ENCODE results near the gene GNAQ. TPM values are rescaled to one million over a fixed set of nuclear protein-coding genes. Genes with fewer than 3 reads are reported as not detected.

The GNAQ gene
- total RNA-seq, 1 experiment from 2014 or later, result 48.6 TPM

GRCh38 chr9:78030296-78030552, 1.4 kb downstream of the GNAQ start:
- peaks cover 0 to 2% of the 10 kb centered on the region in 2 experiments; a peak in 2 of 5 replicates for H3K9me3 Mint-ChIP-seq
- no peak overlapping the region for H3K27ac ChIP-seq (ENCODE audit: insufficient read length, low read depth, low read length)
- H2BK12ac ChIP-seq (ENCODE audit: insufficient read length, low read depth, low read length), result no peak overlapping the region
- no peaks in the 10 kb centered on the region for H3K9me3 ChIP-seq (ENCODE audit: control insufficient read depth, low read depth, low read length)
- no peak overlapping the region for H2AFZ ChIP-seq (ENCODE audit: low read length)
- peak overlapping the region; percentile 86 to 95 for H3K4me3 Mint-ChIP-seq
- H3K4me2 ChIP-seq (ENCODE audit: insufficient read depth, insufficient read length, low read length), result peak overlapping the region; percentile 86
- H3K18ac ChIP-seq (ENCODE audit: insufficient read length, low read depth, low read length), result no peak overlapping the region
- WGBS (ENCODE audit: extremely low coverage, insufficient read length, low lambda C conversion rate), result no CpG with 5 or more reads among the region's 8 CpGs
- no peak overlapping the region for H2BK15ac ChIP-seq (ENCODE audit: low read depth, low read length)
- no peak overlapping the region for H4K91ac ChIP-seq (ENCODE audit: insufficient read length, low read depth, low read length)
- H3K79me1 ChIP-seq (ENCODE audit: insufficient read depth, low read depth, low read length, poor library complexity, severe bottlenecking), result no peaks in the 10 kb centered on the region
- no peak overlapping the region for H3K23ac ChIP-seq (ENCODE audit: insufficient read length, low read depth, low read length)
- H3T11ph ChIP-seq (ENCODE audit: low read length), result no peak overlapping the region
- no peak overlapping the region for H3K4ac ChIP-seq (ENCODE audit: low read depth, low read length)
- no peaks in the 10 kb centered on the region; a peak in 1 of 7 replicates for H3K36me3 Mint-ChIP-seq (ENCODE audit: insufficient read depth in 1 of 3, low read depth in 3 of 3)
- H3K23me2 ChIP-seq (ENCODE audit: insufficient read length, low read depth, low read length, poor library complexity, severe bottlenecking), result peaks cover 10% of the 10 kb centered on the region
- H3K79me2 ChIP-seq (ENCODE audit: insufficient read depth, low read length), result peaks cover 18% of the 10 kb centered on the region; the same call in 1 of the 2 replicates
- H3K27me3 Mint-ChIP-seq (ENCODE audit: low read depth), result peaks cover 2% of the 10 kb centered on the region; the same call in 1 of the 2 replicates
- no peak overlapping the region for H4K5ac ChIP-seq (ENCODE audit: insufficient read length, low read depth, low read length)
- H3K4me1 Mint-ChIP-seq, result peaks cover 45 to 48% of the 10 kb centered on the region in 2 experiments
- peak; percentile 48 for DNase-seq
- no peak overlapping the region for H2BK120ac ChIP-seq (ENCODE audit: low read depth, low read length, poor library complexity, severe bottlenecking)
- no peak overlapping the region for H4K8ac ChIP-seq (replicated peaks; ENCODE audit: insufficient read length, low read depth, low read length)
- H3K27me3 ChIP-seq (ENCODE audit: insufficient read depth, low read length), result no peaks in the 10 kb centered on the region
- H3K9ac ChIP-seq (ENCODE audit: extremely low read depth, insufficient read length, low read length), result peak overlapping the region; percentile 36
- no peak for TF ChIP-seq CTCF (conservative IDR thresholded peaks at IDR 0.05)
- no peaks in the 10 kb centered on the region for H4K20me1 ChIP-seq (ENCODE audit: control insufficient read depth, insufficient read depth, insufficient read length)
- no peak overlapping the region for H2BK5ac ChIP-seq (ENCODE audit: insufficient read length, low read length)
- H3K4me1 ChIP-seq (ENCODE audit: insufficient read depth, low read length), result peaks cover 7% of the 10 kb centered on the region
- no peak overlapping the region for H2BK20ac ChIP-seq (ENCODE audit: low read depth, low read length, poor library complexity, severe bottlenecking)
- H3K56ac ChIP-seq (ENCODE audit: insufficient read length, low read depth, low read length), result no peak overlapping the region
- peak overlapping the region; percentile 68; the same call in 1 of the 2 replicates for H3K14ac ChIP-seq (ENCODE audit: insufficient read depth, low read length)
- peak overlapping the region; percentile 20 to 54 (median 27); a peak in 4 of 7 replicates for H3K27ac Mint-ChIP-seq
- no peak overlapping the region for H2AK5ac ChIP-seq (ENCODE audit: insufficient read length, low read length)
